ENCODE data around the gene ST6GALNAC3.
"Not testable (repeated sequence)": the region's sequence is repeated elsewhere in the genome, so short reads cannot be mapped to it uniquely, and the experiment has no call there.

Gene ST6GALNAC3

DNA sequence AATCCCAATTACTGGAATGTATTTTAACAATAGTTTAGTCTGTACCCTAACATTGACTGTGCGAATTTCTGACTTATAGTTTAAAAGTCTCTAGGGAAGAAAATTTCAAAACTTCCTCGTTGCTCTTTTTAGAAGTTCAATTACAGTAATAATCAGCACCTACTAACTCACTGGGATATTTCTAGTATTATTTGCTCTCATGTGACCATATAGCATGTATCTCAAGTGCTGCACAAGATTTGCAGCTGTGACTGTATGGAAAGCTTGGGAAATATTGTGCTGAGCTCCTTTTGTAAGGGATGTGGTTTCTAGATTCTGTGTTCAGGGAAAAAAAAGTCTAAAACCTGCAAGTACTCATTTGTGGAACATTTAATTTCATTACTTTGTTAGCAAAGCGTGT is 153.1 kb downstream of the ST6GALNAC3 start:
- Mint-ChIP-seq H3K27ac (no peak overlapping the region), H3K4me1 (ENCODE audit: low read depth) (peaks cover 2% of the 10 kb centered on the region), H3K36me3 (ENCODE audit: low read depth) (no peaks in the 10 kb centered on the region), H3K9me3 (no peaks in the 10 kb centered on the region), H3K4me3 (no peak overlapping the region), H3K27me3 (ENCODE audit: low read depth) (no peaks in the 10 kb centered on the region)
- no peak for DNase-seq (ENCODE audit: low spot score)

DNA sequence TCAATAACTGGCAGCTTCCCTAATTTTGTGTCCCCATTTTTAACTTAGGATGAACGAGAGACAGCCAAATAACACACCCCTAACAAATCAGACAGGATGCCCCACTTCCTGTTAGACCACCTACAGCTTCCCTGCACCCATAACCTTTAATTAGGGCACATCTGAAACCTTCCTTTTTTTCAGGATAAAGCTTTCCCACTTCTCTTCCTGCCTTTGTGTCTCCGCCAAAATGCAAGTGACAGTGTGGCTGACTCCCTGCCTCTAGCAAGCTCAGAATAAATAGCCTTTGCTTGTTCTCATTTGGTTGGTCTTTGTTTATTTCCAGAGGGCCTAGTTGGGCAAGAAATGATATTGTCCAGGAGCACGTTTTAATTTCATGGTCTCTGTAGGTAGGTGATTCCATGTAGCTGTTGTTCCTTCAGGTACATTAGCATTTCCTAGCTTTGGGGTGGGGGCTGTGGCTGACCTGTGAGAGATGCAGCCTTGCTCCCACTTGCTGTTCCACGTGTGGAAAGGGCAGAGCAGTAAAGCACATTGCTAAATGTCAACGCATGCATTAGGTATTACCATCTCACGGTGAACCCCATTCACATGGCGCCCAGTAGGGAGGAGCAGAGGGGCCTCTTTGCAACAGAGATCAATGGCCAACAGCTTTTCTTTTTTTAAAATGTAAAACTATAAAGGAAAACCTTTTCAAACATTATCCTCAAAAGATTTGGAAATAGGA is 154.9 kb downstream of the ST6GALNAC3 start:
- Mint-ChIP-seq H3K4me1 (ENCODE audit: low read depth) (peaks cover 2% of the 10 kb centered on the region), H3K36me3 (ENCODE audit: low read depth) (no peaks in the 10 kb centered on the region), H3K9me3 (no peaks in the 10 kb centered on the region), H3K27me3 (ENCODE audit: low read depth) (no peaks in the 10 kb centered on the region), H3K27ac (no peak overlapping the region), H3K4me3 (no peak overlapping the region)
- no peak for DNase-seq (ENCODE audit: low spot score)

DNA sequence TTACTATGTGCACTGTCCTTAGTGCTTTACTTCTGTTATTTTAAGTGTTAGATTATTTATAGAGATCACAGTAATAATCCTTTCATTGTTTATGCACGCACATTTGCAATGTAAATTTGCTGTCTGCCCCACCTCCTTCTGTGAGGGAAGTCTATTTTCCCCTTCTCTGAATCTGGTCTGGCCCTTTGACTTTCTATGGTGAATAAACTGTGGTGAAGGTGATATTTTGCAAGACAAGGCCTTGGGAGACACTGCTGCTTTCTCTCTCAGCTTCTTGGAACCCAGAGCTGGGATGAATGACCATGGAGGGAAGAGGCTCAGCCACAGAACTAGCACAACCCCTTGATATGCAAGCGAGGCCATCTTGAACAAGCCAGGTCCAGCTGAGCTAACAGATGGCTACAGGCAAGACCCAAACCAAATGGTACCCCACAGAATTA is 156.3 kb downstream of the ST6GALNAC3 start:
- Mint-ChIP-seq H3K36me3 (ENCODE audit: low read depth) (no peaks in the 10 kb centered on the region), H3K4me1 (ENCODE audit: low read depth) (peaks cover 2% of the 10 kb centered on the region), H3K27me3 (ENCODE audit: low read depth) (no peaks in the 10 kb centered on the region)

DNA sequence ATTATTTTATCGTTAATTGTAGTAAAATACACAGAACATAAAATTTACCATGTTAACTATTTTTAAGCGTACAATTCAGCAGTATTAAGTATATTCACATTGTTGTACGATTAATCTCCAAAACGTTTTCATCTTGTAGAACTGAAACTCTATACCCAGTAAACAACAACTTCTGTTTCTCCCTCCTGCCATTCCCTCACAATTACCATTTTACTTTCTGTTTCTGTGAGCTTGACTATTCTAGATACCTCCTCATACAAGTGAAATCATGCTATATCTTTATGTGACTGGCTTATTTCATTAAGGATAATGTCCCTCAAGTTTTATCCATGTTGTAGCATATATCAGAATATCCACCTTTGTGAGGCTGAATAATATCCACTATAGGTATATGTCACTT is 156.8 kb downstream of the ST6GALNAC3 start:
- H3K4me1 Mint-ChIP-seq (ENCODE audit: low read depth), result peaks cover 2% of the 10 kb centered on the region
- no peaks in the 10 kb centered on the region for H3K27me3 Mint-ChIP-seq (ENCODE audit: low read depth)
- H3K27ac Mint-ChIP-seq, result no peak overlapping the region
- H3K36me3 Mint-ChIP-seq (ENCODE audit: low read depth), result no peaks in the 10 kb centered on the region
- no peaks in the 10 kb centered on the region for H3K9me3 Mint-ChIP-seq
- no peak overlapping the region for H3K4me3 Mint-ChIP-seq
- no peak for DNase-seq (ENCODE audit: low spot score)

More for the DNA sequence above, 156.3 kb downstream of the ST6GALNAC3 start:
- no peak for DNase-seq (ENCODE audit: low spot score)
- Mint-ChIP-seq H3K27ac (no peak overlapping the region), H3K9me3 (no peaks in the 10 kb centered on the region), H3K4me3 (no peak overlapping the region)

DNA sequence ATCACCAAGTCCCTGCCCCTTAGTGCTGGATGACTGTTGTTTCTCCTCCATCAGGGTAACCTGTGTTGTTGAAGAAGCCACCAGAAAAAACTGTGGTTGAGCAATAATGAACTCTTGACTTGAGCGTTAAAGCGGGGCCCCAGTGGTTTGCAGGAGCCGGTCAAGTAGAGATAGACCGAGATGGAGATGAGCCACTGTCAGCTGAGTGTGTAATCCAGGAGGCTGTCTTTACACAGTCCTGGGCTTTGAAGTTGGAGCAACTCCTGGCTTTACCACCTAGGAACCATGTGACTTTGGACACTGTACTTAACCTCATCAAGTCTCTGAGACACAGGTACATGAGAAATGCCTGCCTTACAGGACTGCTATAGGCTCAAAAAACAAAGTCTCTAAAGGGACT is 158.1 kb downstream of the ST6GALNAC3 start:
- DNase-seq (ENCODE audit: low spot score), result no peak
- no peaks in the 10 kb centered on the region for H3K36me3 Mint-ChIP-seq (ENCODE audit: low read depth)
- no peaks in the 10 kb centered on the region for H3K9me3 Mint-ChIP-seq
- H3K27ac Mint-ChIP-seq, result no peak overlapping the region
- H3K4me3 Mint-ChIP-seq, result no peak overlapping the region
- H3K27me3 Mint-ChIP-seq (ENCODE audit: low read depth), result no peaks in the 10 kb centered on the region
- H3K4me1 Mint-ChIP-seq (ENCODE audit: low read depth), result peaks cover 2% of the 10 kb centered on the region

DNA sequence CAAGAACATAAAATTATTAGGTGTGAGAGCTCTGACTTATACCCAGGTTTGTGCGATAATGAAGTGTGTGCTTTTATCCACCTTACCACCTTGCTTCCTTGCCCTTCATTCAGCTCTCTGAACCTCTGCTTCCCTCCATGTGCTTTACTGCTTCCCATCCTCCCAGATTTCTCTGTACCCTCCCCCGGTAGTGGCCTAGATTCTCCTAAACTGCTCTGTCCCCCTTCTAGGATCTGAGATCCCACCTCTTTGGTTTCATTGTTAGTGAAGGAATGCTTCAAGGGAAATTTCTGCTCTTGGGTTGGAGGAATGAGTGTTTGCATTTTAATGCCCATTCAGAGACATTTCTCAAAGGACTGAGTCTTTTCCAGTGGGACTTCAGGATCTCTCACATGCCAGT is 159.5 kb downstream of the ST6GALNAC3 start:
- DNase-seq (ENCODE audit: low spot score), result no peak
- H3K4me3 Mint-ChIP-seq, result no peak overlapping the region
- no peaks in the 10 kb centered on the region for H3K36me3 Mint-ChIP-seq (ENCODE audit: low read depth)
- H3K27ac Mint-ChIP-seq, result no peak overlapping the region
- no peaks in the 10 kb centered on the region for H3K27me3 Mint-ChIP-seq (ENCODE audit: low read depth)
- H3K9me3 Mint-ChIP-seq, result no peaks in the 10 kb centered on the region
- peaks cover 2% of the 10 kb centered on the region for H3K4me1 Mint-ChIP-seq (ENCODE audit: low read depth)

DNA sequence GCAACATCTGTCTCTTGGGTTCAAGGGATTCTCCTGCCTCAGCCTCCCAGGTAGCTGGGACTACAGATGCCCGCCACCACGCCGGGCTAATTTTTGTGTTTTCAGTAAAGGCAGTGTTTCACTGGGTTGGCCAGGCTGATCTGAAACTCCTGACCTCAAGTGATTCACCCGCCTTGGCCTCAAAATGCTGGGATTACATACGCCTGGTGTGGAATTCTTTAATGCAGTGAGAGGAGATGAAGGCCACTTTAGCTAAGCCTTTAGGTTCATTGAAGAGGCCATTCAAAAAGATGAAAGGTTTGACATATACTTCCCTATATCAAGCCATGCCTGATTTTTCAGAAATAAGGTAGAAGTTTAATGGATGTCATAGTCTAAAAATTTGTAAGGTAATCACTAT is 162.7 kb downstream of the ST6GALNAC3 start:
- H3K4me3 Mint-ChIP-seq, result no peak overlapping the region
- H3K27me3 Mint-ChIP-seq (ENCODE audit: low read depth), result no peaks in the 10 kb centered on the region
- H3K9me3 Mint-ChIP-seq, result no peaks in the 10 kb centered on the region
- no peaks in the 10 kb centered on the region for H3K4me1 Mint-ChIP-seq (ENCODE audit: low read depth)
- H3K36me3 Mint-ChIP-seq (ENCODE audit: low read depth), result no peaks in the 10 kb centered on the region
- DNase-seq (ENCODE audit: low spot score), result no peak
- H3K27ac Mint-ChIP-seq, result no peak overlapping the region

DNA sequence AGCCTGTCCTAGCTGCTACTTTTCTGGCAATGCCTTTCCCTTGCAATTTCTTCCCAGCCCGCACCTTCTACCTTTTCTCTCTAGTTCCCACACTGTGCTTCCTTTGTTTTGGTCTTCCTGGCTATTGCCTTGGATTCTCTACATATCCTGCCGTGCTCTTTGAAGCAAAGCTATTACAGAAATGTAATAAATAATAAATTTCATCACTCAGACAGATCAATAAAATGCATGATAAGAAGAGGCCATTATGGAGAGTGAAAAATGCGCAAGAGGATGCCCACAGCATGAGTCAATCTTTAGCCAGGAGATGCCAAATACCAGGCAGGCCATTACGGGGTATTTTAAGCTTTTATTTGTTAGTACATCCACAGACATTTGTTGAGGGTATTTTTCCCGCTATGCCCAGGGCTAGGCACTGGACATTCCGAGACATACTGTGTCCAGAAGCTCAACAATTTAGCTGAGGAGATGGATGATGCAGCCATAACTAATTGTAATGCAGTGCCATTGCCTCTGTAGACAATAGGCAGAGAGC is 163.6 kb downstream of the ST6GALNAC3 start:
- Mint-ChIP-seq H3K4me1 (ENCODE audit: low read depth) (no peaks in the 10 kb centered on the region), H3K4me3 (no peak overlapping the region), H3K27me3 (ENCODE audit: low read depth) (no peaks in the 10 kb centered on the region), H3K27ac (no peak overlapping the region), H3K9me3 (peaks cover 3% of the 10 kb centered on the region), H3K36me3 (ENCODE audit: low read depth) (no peaks in the 10 kb centered on the region)
- DNase-seq (ENCODE audit: low spot score), result no peak

DNA sequence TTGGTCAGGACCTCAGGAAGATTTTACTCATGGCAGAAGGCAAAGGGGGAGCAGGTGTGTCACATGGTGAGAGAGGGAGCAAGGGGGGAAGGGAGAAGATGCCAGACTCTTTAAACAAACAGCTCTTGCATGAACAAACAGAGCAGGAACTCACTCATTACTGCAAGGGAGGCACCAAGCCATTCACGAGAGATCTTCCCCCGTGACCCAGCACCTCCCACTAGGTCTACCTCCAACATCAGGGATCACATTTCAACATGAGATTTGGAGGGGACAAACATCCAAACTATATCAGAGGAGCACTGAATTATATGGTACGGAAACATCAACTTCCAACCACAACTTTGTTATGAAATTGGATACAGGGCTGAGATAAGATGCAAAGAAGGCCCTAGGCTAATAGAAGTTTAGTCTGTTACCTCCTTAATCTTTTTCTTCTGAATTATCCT is 164.9 kb downstream of the ST6GALNAC3 start:
- Mint-ChIP-seq H3K27me3 (ENCODE audit: low read depth) (peaks cover 1% of the 10 kb centered on the region), H3K9me3 (peaks cover 15% of the 10 kb centered on the region), H3K36me3 (ENCODE audit: low read depth) (no peaks in the 10 kb centered on the region), H3K27ac (no peak overlapping the region), H3K4me1 (ENCODE audit: low read depth) (no peaks in the 10 kb centered on the region), H3K4me3 (no peak overlapping the region)
- DNase-seq (ENCODE audit: low spot score), result no peak

DNA sequence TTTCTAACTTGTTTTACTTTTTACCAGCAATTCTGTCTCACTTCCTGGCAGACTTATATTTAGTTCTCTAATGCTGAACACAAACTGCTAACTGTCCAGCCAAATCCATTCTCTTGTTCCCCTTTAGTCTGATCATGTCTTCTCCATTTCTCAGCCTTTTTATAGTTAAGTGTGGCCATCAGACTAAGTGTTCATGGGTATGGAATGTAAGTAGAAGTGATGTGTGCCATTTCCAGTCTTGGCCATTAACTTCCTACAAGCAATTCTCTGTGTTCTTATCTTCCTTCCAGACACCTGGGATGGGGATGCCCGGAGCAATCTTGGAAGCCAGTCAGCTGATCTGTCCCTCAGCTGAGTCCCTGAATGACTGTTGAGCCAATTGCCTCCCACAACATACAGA is 165.8 kb downstream of the ST6GALNAC3 start:
- H3K4me1 Mint-ChIP-seq (ENCODE audit: low read depth), result no peaks in the 10 kb centered on the region
- H3K4me3 Mint-ChIP-seq, result no peak overlapping the region
- H3K36me3 Mint-ChIP-seq (ENCODE audit: low read depth), result no peaks in the 10 kb centered on the region
- H3K27ac Mint-ChIP-seq, result no peak overlapping the region
- peaks cover 1% of the 10 kb centered on the region for H3K27me3 Mint-ChIP-seq (ENCODE audit: low read depth)
- no peak for DNase-seq (ENCODE audit: low spot score)
- peaks cover 16% of the 10 kb centered on the region for H3K9me3 Mint-ChIP-seq

DNA sequence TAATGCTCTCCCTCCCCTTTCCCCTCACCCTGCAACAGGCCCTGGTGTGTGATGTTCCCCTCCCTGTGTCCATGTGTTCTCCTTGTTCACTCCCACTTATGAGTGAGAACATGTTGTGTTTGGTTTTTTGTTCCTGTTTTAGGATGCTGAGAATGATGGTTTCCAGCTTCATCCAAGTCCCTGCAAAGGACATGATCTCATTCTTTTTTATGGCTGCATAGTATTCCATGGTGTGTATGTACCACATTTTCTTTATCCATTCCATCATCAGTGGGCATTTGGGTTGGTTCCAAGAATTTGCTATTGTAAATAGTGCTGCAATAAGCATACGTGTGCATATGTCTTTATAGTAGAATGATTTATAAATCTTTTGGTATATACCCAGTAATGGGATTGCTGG is 168.0 kb downstream of the ST6GALNAC3 start:
- peaks cover 21% of the 10 kb centered on the region for H3K9me3 Mint-ChIP-seq
- not testable (repeated sequence) for DNase-seq (ENCODE audit: low spot score); H3K27me3 Mint-ChIP-seq (ENCODE audit: low read depth); H3K4me1 Mint-ChIP-seq (ENCODE audit: low read depth); H3K27ac Mint-ChIP-seq; H3K4me3 Mint-ChIP-seq; H3K36me3 Mint-ChIP-seq (ENCODE audit: low read depth)

DNA sequence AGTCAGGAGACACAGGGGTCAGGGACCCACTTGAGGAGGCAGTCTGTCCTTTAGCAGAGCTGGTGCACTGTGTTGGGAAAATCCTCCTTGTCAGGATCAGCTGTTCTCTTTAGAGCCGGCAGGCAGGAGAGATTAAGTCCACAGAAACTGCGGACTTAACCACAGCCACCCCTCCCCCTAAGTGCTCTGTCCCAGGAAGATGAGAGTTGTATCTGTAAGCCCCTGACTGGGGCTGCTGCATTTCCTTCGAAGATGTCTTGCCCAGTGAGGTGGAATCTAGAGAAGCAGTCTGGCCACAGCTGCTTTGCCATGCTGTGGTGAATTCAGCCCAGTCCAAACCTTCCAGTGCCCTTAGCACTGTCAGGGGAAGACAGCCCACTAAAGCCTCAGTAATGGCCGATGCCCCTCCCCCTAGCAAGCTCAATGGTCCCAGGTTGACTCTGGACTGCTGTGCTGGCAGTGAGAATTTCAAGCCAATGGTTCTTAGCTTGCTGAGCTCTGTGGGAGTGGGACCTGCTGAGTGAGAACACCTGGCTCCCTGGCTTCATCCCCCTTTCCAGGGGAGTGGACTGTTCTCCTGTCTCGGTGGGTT is 172.8 kb downstream of the ST6GALNAC3 start:
- Mint-ChIP-seq H3K36me3 (ENCODE audit: low read depth) (no peaks in the 10 kb centered on the region), H3K4me1 (ENCODE audit: low read depth) (peaks cover 2% of the 10 kb centered on the region), H3K9me3 (peaks cover 21% of the 10 kb centered on the region), H3K27me3 (ENCODE audit: low read depth) (peaks cover 3% of the 10 kb centered on the region), H3K27ac (no peak overlapping the region), H3K4me3 (no peak overlapping the region)
- no peak for DNase-seq (ENCODE audit: low spot score)

DNA sequence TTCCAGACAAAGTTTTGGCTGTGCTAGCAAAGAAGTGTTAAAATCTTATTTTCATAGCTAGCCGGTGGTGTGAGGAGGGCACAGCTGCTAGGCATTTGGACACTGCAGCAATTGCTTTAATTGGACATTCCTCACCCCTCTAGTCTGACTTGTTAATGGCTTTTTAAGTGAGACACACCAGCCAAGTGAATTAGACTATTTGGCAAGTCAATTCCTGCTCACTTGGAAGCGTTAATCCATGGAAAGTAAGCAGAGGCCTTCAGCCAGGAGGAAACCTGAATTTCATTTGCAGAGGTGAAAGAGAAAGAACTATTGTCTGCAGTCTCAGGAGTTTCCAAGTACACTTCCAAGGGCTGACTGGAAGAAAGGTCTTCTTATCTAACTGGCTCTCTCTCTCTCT is 175.7 kb downstream of the ST6GALNAC3 start:
- Mint-ChIP-seq H3K27me3 (ENCODE audit: low read depth) (peaks cover 2% of the 10 kb centered on the region), H3K9me3 (peaks cover 5% of the 10 kb centered on the region), H3K27ac (no peak overlapping the region), H3K36me3 (ENCODE audit: low read depth) (no peaks in the 10 kb centered on the region), H3K4me1 (ENCODE audit: low read depth) (peaks cover 8% of the 10 kb centered on the region), H3K4me3 (no peak overlapping the region)
- no peak for DNase-seq (ENCODE audit: low spot score)

DNA sequence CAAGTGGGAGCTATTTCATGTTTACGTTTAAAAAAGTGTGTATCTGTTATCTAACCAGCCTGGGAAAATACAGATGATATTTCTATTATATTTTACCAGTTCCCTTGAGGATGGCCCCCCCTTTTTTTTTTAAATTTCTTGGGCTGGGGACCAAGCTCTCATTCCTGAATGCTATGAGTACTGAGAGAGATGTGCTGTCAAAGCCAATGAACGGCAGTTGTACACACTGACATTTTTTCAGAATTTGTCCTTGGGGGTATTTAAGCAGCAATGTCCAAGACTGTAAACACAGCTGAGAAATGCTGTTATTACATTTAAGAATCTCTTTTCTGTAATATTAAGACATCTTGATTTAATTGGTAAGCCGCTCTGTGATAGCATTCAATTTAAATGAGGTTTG is 177.9 kb downstream of the ST6GALNAC3 start:
- peaks cover 2% of the 10 kb centered on the region for H3K27me3 Mint-ChIP-seq (ENCODE audit: low read depth)
- H3K4me3 Mint-ChIP-seq, result no peak overlapping the region
- H3K9me3 Mint-ChIP-seq, result no peaks in the 10 kb centered on the region
- DNase-seq (ENCODE audit: low spot score), result no peak
- peaks cover 22% of the 10 kb centered on the region for H3K4me1 Mint-ChIP-seq (ENCODE audit: low read depth)
- peaks cover 1% of the 10 kb centered on the region for H3K36me3 Mint-ChIP-seq (ENCODE audit: low read depth)
- no peak overlapping the region for H3K27ac Mint-ChIP-seq

All from T-helper 2 cell treated with Interferon-gamma antibody and Interleukin-4, amounts not matched to agents 5 μg/mL and 100 μg/mL, for 36 hours (primary cell).